Central memory CD4-positive, alpha-beta T cell (primary cell): ENCODE measurements around the gene ISOC2.
"Not testable (repeated sequence)": the region's sequence is repeated elsewhere in the genome, so short reads cannot be mapped to it uniquely, and the experiment has no call there.

ENCODE experiments used
- DNase-seq: peaks from one replicate; pipeline ENCODE4 v3.0.0; 2022

ISOC2 gene

GRCh38 chr19:55456347-55456746, 5.1 kb downstream of the ISOC2 start:
- DNase-seq, result no peak

GRCh38 chr19:55455576-55456235, 5.7 kb downstream of the ISOC2 start:
- DNase-seq, result no peak

GRCh38 chr19:55454787-55455243, 6.6 kb downstream of the ISOC2 start:
- no peak for DNase-seq

- DNase-seq, result no peak
These were observed 7.8 kb downstream of the ISOC2 start for GRCh38 chr19:55453511-55454260.

GRCh38 chr19:55452749-55453346, 8.6 kb downstream of the ISOC2 start:
- no peak for DNase-seq

- no peak for DNase-seq
These were observed 9.3 kb downstream of the ISOC2 start for GRCh38 chr19:55451965-55452748.

GRCh38 chr19:55451163-55451964, 10.1 kb downstream of the ISOC2 start:
- no peak for DNase-seq

GRCh38 chr19:55449469-55449868, 12.0 kb downstream of the ISOC2 start:
- no peak for DNase-seq

GRCh38 chr19:55448175-55448490, 13.3 kb downstream of the ISOC2 start:
- not testable (repeated sequence) for DNase-seq

- DNase-seq, result no peak
These were observed 13.8 kb downstream of the ISOC2 start for GRCh38 chr19:55447421-55448174.

- no peak for DNase-seq
These were observed 15.4 kb downstream of the ISOC2 start for GRCh38 chr19:55446060-55446459.

GRCh38 chr19:55444646-55445045, 16.8 kb downstream of the ISOC2 start:
- DNase-seq, result no peak

GRCh38 chr19:55443824-55444480, 17.5 kb downstream of the ISOC2 start:
- DNase-seq, result no peak

- DNase-seq, result no peak
These were observed 18.2 kb downstream of the ISOC2 start, which contains the start of gene SHISA7 for GRCh38 chr19:55443045-55443823. Gene SHISA7 (minus strand): TSS chr19:55443300. CDS start chr19:55442863, 437 bp downstream.

GRCh38 chr19:55442372-55442961, 19.0 kb downstream of the ISOC2 start:
- no peak for DNase-seq

- DNase-seq, result no peak
These were observed 19.6 kb downstream of the ISOC2 start for GRCh38 chr19:55441692-55442321.

- DNase-seq, result no peak
These were observed 20.1 kb downstream of the ISOC2 start for GRCh38 chr19:55441319-55441691.

- no peak for DNase-seq
These were observed 20.9 kb downstream of the ISOC2 start for GRCh38 chr19:55440411-55441105.

- no peak for DNase-seq
These were observed 22.4 kb downstream of the ISOC2 start for GRCh38 chr19:55439052-55439451.
